Fibroblast of lung (primary cell): ENCODE data around the gene CSTA.

Source experiments
- EZH2 ChIP-seq: IDR thresholded peaks from 2 replicates; pipeline ENCODE4 v1.5.1; 2012; ENCODE audit warnings: low read length, control low read depth, mild to moderate bottlenecking; ENCODE audit errors: missing control alignments
- TF ChIP-seq, protein P1 (sequence below), 2 donors: IDR thresholded peaks in 1 of 2; conservative IDR thresholded peaks in 1 of 2; 1 replicate in 1 of 2; 2 replicates in 1 of 2; pipeline ENCODE4 v1.5.1; 2011 to 2012; ENCODE audit warnings: low read length in 2 of 2, control low read depth in 1 of 2, inconsistent platforms in 1 of 2, low read depth in 1 of 2, mild to moderate bottlenecking in 1 of 2

DNA sequence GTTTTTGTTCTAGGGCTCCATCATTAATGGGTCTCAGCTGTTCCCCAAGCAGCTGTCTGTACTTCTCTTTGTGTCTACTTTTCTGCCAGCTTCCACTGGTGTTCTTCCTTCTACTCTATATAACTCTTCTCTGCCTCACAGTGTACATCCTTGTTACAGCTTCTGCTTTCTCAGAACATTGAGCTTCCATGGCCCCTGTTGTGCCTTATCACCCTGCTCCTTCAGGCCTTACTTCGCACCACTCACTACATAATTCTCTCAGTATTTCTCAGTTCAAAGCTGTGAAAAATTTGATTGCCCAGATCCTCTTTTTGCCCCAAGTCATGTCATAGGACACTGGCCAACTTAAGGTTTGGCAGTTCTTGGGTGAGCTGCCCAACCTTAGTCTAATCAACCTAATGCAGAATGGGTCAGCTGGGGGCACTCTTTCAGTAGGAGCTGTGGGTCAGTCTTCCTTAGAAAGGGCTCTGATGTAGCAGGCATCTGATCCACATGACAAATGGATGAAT is 28.9 kb downstream of the CSTA start:
- TF ChIP-seq, protein P1, sequence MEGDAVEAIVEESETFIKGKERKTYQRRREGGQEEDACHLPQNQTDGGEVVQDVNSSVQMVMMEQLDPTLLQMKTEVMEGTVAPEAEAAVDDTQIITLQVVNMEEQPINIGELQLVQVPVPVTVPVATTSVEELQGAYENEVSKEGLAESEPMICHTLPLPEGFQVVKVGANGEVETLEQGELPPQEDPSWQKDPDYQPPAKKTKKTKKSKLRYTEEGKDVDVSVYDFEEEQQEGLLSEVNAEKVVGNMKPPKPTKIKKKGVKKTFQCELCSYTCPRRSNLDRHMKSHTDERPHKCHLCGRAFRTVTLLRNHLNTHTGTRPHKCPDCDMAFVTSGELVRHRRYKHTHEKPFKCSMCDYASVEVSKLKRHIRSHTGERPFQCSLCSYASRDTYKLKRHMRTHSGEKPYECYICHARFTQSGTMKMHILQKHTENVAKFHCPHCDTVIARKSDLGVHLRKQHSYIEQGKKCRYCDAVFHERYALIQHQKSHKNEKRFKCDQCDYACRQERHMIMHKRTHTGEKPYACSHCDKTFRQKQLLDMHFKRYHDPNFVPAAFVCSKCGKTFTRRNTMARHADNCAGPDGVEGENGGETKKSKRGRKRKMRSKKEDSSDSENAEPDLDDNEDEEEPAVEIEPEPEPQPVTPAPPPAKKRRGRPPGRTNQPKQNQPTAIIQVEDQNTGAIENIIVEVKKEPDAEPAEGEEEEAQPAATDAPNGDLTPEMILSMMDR (conservative IDR thresholded peaks at IDR 0.05 in 1 of 2, IDR thresholded peaks at IDR 0.05 in 1 of 2; ENCODE audit: low read depth in 1 of 2, low read length in 2 of 2) = no peak
- TF ChIP-seq EZH2 = no peak
